ENCODE results near the gene MMP11.

MMP11 gene

GRCh38 chr22:23828800-23829680, 56.4 kb downstream of the MMP11 start:
- no peak for DNase-seq
- TF ChIP-seq POLR2A (IDR thresholded peaks at IDR 0.05; ENCODE audit: low read length): no peak
- TF ChIP-seq GATA1 (IDR thresholded peaks at IDR 0.05; ENCODE audit: low read depth, low read length): no peak

- DNase-seq: no peak
- TF ChIP-seq GATA1 (IDR thresholded peaks at IDR 0.05; ENCODE audit: low read depth, low read length) (no peak), POLR2A (IDR thresholded peaks at IDR 0.05; ENCODE audit: low read length) (no peak)
Observed at GRCh38 chr22:23829845-23830372, 57.3 kb downstream of the MMP11 start.

GRCh38 chr22:23831261-23831660, 58.6 kb downstream of the MMP11 start:
- DNase-seq: no peak
- TF ChIP-seq POLR2A (IDR thresholded peaks at IDR 0.05; ENCODE audit: low read length) (no peak), GATA1 (IDR thresholded peaks at IDR 0.05; ENCODE audit: low read depth, low read length) (no peak)

GRCh38 chr22:23831781-23832180, 59.1 kb downstream of the MMP11 start:
- TF ChIP-seq POLR2A (IDR thresholded peaks at IDR 0.05; ENCODE audit: low read length) (no peak), GATA1 (IDR thresholded peaks at IDR 0.05; ENCODE audit: low read depth, low read length) (no peak)
- DNase-seq: no peak

- no peak for DNase-seq
- TF ChIP-seq POLR2A (IDR thresholded peaks at IDR 0.05; ENCODE audit: low read length) (no peak), GATA1 (IDR thresholded peaks at IDR 0.05; ENCODE audit: low read depth, low read length) (no peak)
Observed at GRCh38 chr22:23832226-23833016, 59.8 kb downstream of the MMP11 start.

GRCh38 chr22:23833017-23833751, 60.5 kb downstream of the MMP11 start:
- DNase-seq: no peak
- TF ChIP-seq POLR2A (IDR thresholded peaks at IDR 0.05; ENCODE audit: low read length): no peak
- no peak for TF ChIP-seq GATA1 (IDR thresholded peaks at IDR 0.05; ENCODE audit: low read depth, low read length)
